ENCODE data around the gene ZNG1C. TPM values are rescaled to one million over a fixed set of nuclear protein-coding genes. Genes with fewer than 3 reads are reported as not detected.
"Not testable (repeated sequence)": the region's sequence is repeated elsewhere in the genome, so short reads cannot be mapped to it uniquely, and the experiment has no call there.

ZNG1C gene
- total and polyA plus RNA-seq, 2 donors (not counting 3 experiments of a cell fraction or from before 2014, with no cell fraction given) = 31.5 to 32.3 TPM

DNA sequence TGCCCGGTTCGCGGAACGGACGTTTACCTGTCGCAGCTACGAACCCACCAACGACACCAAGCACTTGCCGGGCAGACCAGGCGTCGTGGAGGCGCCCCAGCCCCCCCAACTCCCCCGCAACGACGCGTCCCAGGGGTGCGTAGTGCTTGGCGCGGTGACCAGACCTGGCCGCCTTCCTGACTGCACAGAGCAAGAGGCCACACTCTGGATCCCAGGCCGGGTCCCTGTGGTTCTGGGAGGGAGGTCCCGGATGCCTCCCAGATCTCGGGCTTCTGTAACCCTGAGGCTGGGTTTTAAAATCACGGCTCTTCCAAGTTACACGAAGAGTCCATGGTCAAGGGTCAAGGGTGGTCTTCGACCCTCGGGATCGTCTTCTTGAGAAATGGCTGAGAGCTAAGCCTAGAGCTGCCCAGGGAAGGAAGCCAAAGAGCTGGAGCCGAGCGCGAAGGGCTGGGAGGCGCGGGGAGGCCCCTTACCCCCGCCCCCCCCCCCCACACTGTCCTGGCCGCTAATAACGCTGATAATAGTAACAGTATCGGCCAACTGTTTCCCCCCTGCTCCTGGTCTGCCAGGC, 64.7 kb downstream of the ZNG1C start:
- H3K4me1 ChIP-seq (ENCODE audit: control insufficient read depth, extremely low read depth, insufficient read depth, low read length); H3K27me3 ChIP-seq (ENCODE audit: control insufficient read depth in 2 of 2, insufficient read depth in 2 of 2, low read length in 2 of 2); H3K4me3 ChIP-seq (replicated peaks in 1 of 3; ENCODE audit: insufficient read depth in 1 of 3, low read depth in 1 of 3, low read length in 3 of 3); H4K20me1 ChIP-seq (replicated peaks; ENCODE audit: control insufficient read depth, extremely low read depth, insufficient read depth, low read length); H2AFZ ChIP-seq (ENCODE audit: low read depth, low read length); H3K79me2 ChIP-seq (ENCODE audit: control insufficient read depth, insufficient read depth, low read length); H3K4me2 ChIP-seq (ENCODE audit: insufficient read depth, low read length); POLR2A ChIA-PET; dilution Hi-C loops (cut with MboI; ENCODE audit: extremely low pct_ligation_motif_present, low sequenced_read_pairs); H3K36me3 ChIP-seq (ENCODE audit: control insufficient read depth in 2 of 2, extremely low read depth in 1 of 2, insufficient read depth in 2 of 2, low read length in 2 of 2); H3K9me1 ChIP-seq (replicated peaks; ENCODE audit: control insufficient read depth, extremely low read depth, insufficient read depth, low read length); DNase-seq (ENCODE audit: low read depth, low spot score); H3K9ac ChIP-seq (replicated peaks; ENCODE audit: extremely low read depth, insufficient read depth, low read length); H3K9me3 ChIP-seq (replicated peaks; ENCODE audit: control insufficient read depth, insufficient read depth, low read length); BruUV-seq (replicated peaks); intact Hi-C loops (cut with micrococcal nuclease); CTCF ChIA-PET; FAIRE-seq; H3K27ac ChIP-seq (ENCODE audit: insufficient read depth, low read depth, low read length): not testable (repeated sequence)

- H3K27me3 ChIP-seq (ENCODE audit: control insufficient read depth in 2 of 2, insufficient read depth in 2 of 2, low read length in 2 of 2); H3K9ac ChIP-seq (replicated peaks; ENCODE audit: extremely low read depth, insufficient read depth, low read length); H3K9me3 ChIP-seq (replicated peaks; ENCODE audit: control insufficient read depth, insufficient read depth, low read length); dilution Hi-C loops (cut with MboI; ENCODE audit: extremely low pct_ligation_motif_present, low sequenced_read_pairs); H3K4me2 ChIP-seq (ENCODE audit: insufficient read depth, low read length); H3K27ac ChIP-seq (ENCODE audit: insufficient read depth, low read depth, low read length); H2AFZ ChIP-seq (ENCODE audit: low read depth, low read length); H3K36me3 ChIP-seq (ENCODE audit: control insufficient read depth in 2 of 2, extremely low read depth in 1 of 2, insufficient read depth in 2 of 2, low read length in 2 of 2); DNase-seq (ENCODE audit: low read depth, low spot score); H4K20me1 ChIP-seq (replicated peaks; ENCODE audit: control insufficient read depth, extremely low read depth, insufficient read depth, low read length); H3K9me1 ChIP-seq (replicated peaks; ENCODE audit: control insufficient read depth, extremely low read depth, insufficient read depth, low read length); POLR2A ChIA-PET; H3K4me3 ChIP-seq (replicated peaks in 1 of 3; ENCODE audit: insufficient read depth in 1 of 3, low read depth in 1 of 3, low read length in 3 of 3); H3K4me1 ChIP-seq (ENCODE audit: control insufficient read depth, extremely low read depth, insufficient read depth, low read length); BruUV-seq (replicated peaks); CTCF ChIA-PET; H3K79me2 ChIP-seq (ENCODE audit: control insufficient read depth, insufficient read depth, low read length); FAIRE-seq; intact Hi-C loops (cut with micrococcal nuclease): not testable (repeated sequence)
- TF ChIP-seq EZH2 (IDR thresholded peaks at IDR 0.05; ENCODE audit: borderline replicate concordance, low read depth, low read length, severe bottlenecking) = peak; percentile 47
These were observed 65.3 kb downstream of the ZNG1C start for GRCh38 chr9:68307127-68307526.

All from endothelial cell of umbilical vein (primary cell).